HEK293 (cell line): ENCODE measurements around the gene ZNF799.

ENCODE experiments used
- BCL11A ChIP-seq: fragments of 450-650 bp; formaldehyde crosslinking; IDR thresholded peaks from 2 replicates; pipeline ENCODE4 v1.5.1; 2016; ENCODE audit warnings: low read depth, missing biosample characterization, missing genetic modification characterization
- HIC1 ChIP-seq: fragments of 450-650 bp; formaldehyde crosslinking; IDR thresholded peaks from 2 replicates; pipeline ENCODE4 v1.5.1; 2016; ENCODE audit warnings: missing biosample characterization, missing genetic modification characterization
- MEIS1 ChIP-seq: sonication (generic); formaldehyde crosslinking; IDR thresholded peaks from 2 replicates; pipeline ENCODE4 v1.8.1; 2022; ENCODE audit warnings: missing genetic modification reagents, mild to moderate bottlenecking, borderline replicate concordance
- ZFP3 ChIP-seq: fragments of 450-650 bp; formaldehyde crosslinking; IDR thresholded peaks from 2 replicates; pipeline ENCODE4 v1.5.1; 2016; ENCODE audit warnings: low read depth, missing biosample characterization, missing genetic modification characterization
- ZFP37 ChIP-seq: fragments of 450-650 bp; formaldehyde crosslinking; IDR thresholded peaks from 2 replicates; pipeline ENCODE4 v1.5.1; 2016; ENCODE audit warnings: missing biosample characterization, missing genetic modification characterization
- ZFP69B ChIP-seq: fragments of 450-650 bp; formaldehyde crosslinking; IDR thresholded peaks from 2 replicates; pipeline ENCODE4 v1.5.1; 2016; ENCODE audit warnings: missing biosample characterization, missing genetic modification characterization
- ZNF112 ChIP-seq: fragments of 450-650 bp; formaldehyde crosslinking; IDR thresholded peaks from 2 replicates; pipeline ENCODE4 v1.5.0; 2017; ENCODE audit warnings: missing biosample characterization, missing genetic modification characterization
- ZNF157 ChIP-seq: fragments of 450-650 bp; formaldehyde crosslinking; IDR thresholded peaks from 2 replicates; pipeline ENCODE4 v1.5.1; 2016; ENCODE audit warnings: missing biosample characterization, missing genetic modification characterization
- ZNF174 ChIP-seq: fragments of 450-650 bp; formaldehyde crosslinking; IDR thresholded peaks from 2 replicates; pipeline ENCODE4 v1.5.0; 2017; ENCODE audit warnings: missing biosample characterization, mild to moderate bottlenecking, missing genetic modification characterization
- ZNF202 ChIP-seq: fragments of 450-650 bp; formaldehyde crosslinking; IDR thresholded peaks from 2 replicates; pipeline ENCODE4 v1.5.1; 2016; ENCODE audit warnings: missing biosample characterization, missing genetic modification characterization, borderline replicate concordance
- ZNF221 ChIP-seq: fragments of 450-650 bp; formaldehyde crosslinking; IDR thresholded peaks from 2 replicates; pipeline ENCODE4 v1.5.1; 2017; ENCODE audit warnings: missing biosample characterization, missing genetic modification characterization, borderline replicate concordance
- ZNF398 ChIP-seq: fragments of 450-650 bp; formaldehyde crosslinking; IDR thresholded peaks from 2 replicates; pipeline ENCODE4 v1.5.1; 2017; ENCODE audit warnings: missing biosample characterization, missing genetic modification characterization
- ZNF510 ChIP-seq: fragments of 450-650 bp; formaldehyde crosslinking; IDR thresholded peaks from 2 replicates; pipeline ENCODE4 v1.5.1; 2018; ENCODE audit warnings: mild to moderate bottlenecking, missing genetic modification characterization, missing biosample characterization; ENCODE audit not compliant: insufficient replicate concordance
- ZNF529 ChIP-seq: fragments of 450-650 bp; formaldehyde crosslinking; IDR thresholded peaks from 2 replicates; pipeline ENCODE4 v1.5.1; 2017; ENCODE audit warnings: missing genetic modification characterization, missing biosample characterization; ENCODE audit not compliant: insufficient replicate concordance
- ZNF76 ChIP-seq: fragments of 450-650 bp; formaldehyde crosslinking; IDR thresholded peaks from 2 replicates; pipeline ENCODE4; 2016; ENCODE audit warnings: low read depth, missing biosample characterization, missing genetic modification characterization, borderline replicate concordance
- ZNF768 ChIP-seq: fragments of 450-650 bp; formaldehyde crosslinking; IDR thresholded peaks from 2 replicates; pipeline ENCODE4 v1.5.1; 2018; ENCODE audit warnings: missing biosample characterization, mild to moderate bottlenecking, missing genetic modification characterization
- ZNF792 ChIP-seq: fragments of 450-650 bp; formaldehyde crosslinking; IDR thresholded peaks from 2 replicates; pipeline ENCODE4 v1.5.1; 2016; ENCODE audit warnings: missing biosample characterization, missing genetic modification characterization
- ZNF837 ChIP-seq: fragments of 450-650 bp; formaldehyde crosslinking; IDR thresholded peaks from 2 replicates; pipeline ENCODE4 v1.5.1; 2016; ENCODE audit warnings: missing biosample characterization, missing genetic modification characterization
- ZNF843 ChIP-seq: fragments of 450-650 bp; formaldehyde crosslinking; IDR thresholded peaks from 2 replicates; pipeline ENCODE4 v1.5.1; 2016; ENCODE audit warnings: missing biosample characterization, missing genetic modification characterization
- ZSCAN16 ChIP-seq: fragments of 450-650 bp; formaldehyde crosslinking; IDR thresholded peaks from 2 replicates; pipeline ENCODE4 v1.5.1; 2016; ENCODE audit warnings: missing biosample characterization, missing genetic modification characterization
- ZSCAN23 ChIP-seq: fragments of 450-650 bp; formaldehyde crosslinking; IDR thresholded peaks from 2 replicates; pipeline ENCODE4 v1.5.1; 2016; ENCODE audit warnings: missing biosample characterization, missing genetic modification characterization
- TF ChIP-seq, protein P1 (sequence below): fragments of 450-650 bp; formaldehyde crosslinking; IDR thresholded peaks from 2 replicates; pipeline ENCODE4 v1.5.1; 2016; ENCODE audit warnings: missing biosample characterization, missing genetic modification characterization
- TF ChIP-seq, protein P2 (sequence below): fragments of 450-650 bp; formaldehyde crosslinking; IDR thresholded peaks from 2 replicates; pipeline ENCODE4 v1.5.1; 2016; ENCODE audit warnings: missing biosample characterization, missing genetic modification characterization, borderline replicate concordance
- TF ChIP-seq, protein P3 (sequence below): fragments of 450-650 bp; formaldehyde crosslinking; IDR thresholded peaks from 2 replicates; pipeline ENCODE4 v1.5.1; 2016; ENCODE audit warnings: missing biosample characterization, missing genetic modification characterization
- TF ChIP-seq, protein P4 (sequence below): fragments of 450-650 bp; formaldehyde crosslinking; IDR thresholded peaks from 2 replicates; pipeline ENCODE4 v1.5.1; 2016; ENCODE audit warnings: missing biosample characterization, missing genetic modification characterization

Gene ZNF799

DNA sequence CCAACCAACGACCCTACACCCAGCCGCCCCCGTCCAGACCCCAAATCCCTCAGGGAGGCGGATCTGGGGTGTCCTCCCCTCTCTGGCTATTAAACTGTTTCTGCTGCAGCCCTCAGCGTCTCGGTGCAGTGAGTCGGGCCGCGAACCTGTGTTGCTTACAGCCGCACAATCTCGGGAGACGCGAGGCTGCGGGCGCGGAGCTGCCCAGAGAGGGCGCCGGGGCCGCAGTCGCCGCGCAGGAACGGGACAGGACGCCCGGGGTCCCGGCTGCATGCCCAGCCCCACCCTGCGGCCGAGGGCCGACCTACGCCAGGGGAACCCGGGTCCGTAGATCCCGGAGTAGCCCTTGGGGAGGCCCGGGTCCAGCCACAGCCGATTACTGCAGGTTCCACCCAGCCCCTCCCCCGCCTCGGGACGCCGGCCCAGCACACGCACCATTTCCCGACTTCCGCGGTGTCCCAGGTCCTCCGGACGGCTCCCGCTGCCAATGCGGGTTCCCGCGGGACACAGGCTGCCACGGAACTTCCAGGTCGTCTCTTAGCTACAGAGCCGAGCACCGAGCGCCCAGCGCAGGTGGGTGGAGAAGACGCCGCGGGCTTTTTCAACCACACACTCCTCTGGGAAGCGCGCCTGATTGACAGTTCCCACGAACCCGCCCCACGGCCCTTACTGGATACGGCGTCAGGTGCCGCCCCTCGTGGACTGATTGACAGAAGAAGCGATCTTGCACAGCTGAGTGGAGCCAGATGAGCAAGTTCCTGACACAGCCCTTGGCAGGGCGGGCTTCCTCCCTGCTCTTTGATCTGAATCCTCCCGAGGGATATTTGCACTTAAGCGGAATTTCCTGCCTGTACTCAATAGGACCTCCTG lies at the start of gene ZNF799 (continued):
- TF ChIP-seq HIC1 (tag by site-specific recombination) (no peak; the same call in 1 of the 2 replicates), ZFP3 (no peak), ZNF843 (tag by site-specific recombination) (no peak), ZNF112 (tag by site-specific recombination) (no peak), BCL11A (tag by site-specific recombination) (no peak), ZNF768 (tag by site-specific recombination) (peak; percentile 53; the same call in 1 of the 2 replicates), ZNF510 (no peak), ZFP69B (0 out of 2 replicates have a peak, but pooled peaks have one; percentile 27), MEIS1 (CRISPR knock-in tag) (no peak), ZNF529 (tag by site-specific recombination) (no peak), ZNF174 (no peak), ZNF792 (tag by site-specific recombination) (no peak), ZFP37 (tag by site-specific recombination) (0 out of 2 replicates have a peak, but pooled peaks have one; percentile 43), ZNF837 (tag by site-specific recombination) (no peak), ZNF398 (tag by site-specific recombination) (peak; percentile 27; the same call in 1 of the 2 replicates), ZSCAN23 (tag by site-specific recombination) (no peak), ZNF221 (no peak), ZNF157 (tag by site-specific recombination) (no peak), ZNF76 (tag by site-specific recombination) (0 out of 2 replicates have a peak, but pooled peaks have one; percentile 1), ZSCAN16 (tag by site-specific recombination) (no peak), ZNF202 (no peak)
- TF ChIP-seq, protein P1, sequence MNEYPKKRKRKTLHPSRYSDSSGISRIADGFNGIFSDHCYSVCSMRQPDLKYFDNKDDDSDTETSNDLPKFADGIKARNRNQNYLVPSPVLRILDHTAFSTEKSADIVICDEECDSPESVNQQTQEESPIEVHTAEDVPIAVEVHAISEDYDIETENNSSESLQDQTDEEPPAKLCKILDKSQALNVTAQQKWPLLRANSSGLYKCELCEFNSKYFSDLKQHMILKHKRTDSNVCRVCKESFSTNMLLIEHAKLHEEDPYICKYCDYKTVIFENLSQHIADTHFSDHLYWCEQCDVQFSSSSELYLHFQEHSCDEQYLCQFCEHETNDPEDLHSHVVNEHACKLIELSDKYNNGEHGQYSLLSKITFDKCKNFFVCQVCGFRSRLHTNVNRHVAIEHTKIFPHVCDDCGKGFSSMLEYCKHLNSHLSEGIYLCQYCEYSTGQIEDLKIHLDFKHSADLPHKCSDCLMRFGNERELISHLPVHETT (tag by site-specific recombination), result no peak
- TF ChIP-seq, protein P2, sequence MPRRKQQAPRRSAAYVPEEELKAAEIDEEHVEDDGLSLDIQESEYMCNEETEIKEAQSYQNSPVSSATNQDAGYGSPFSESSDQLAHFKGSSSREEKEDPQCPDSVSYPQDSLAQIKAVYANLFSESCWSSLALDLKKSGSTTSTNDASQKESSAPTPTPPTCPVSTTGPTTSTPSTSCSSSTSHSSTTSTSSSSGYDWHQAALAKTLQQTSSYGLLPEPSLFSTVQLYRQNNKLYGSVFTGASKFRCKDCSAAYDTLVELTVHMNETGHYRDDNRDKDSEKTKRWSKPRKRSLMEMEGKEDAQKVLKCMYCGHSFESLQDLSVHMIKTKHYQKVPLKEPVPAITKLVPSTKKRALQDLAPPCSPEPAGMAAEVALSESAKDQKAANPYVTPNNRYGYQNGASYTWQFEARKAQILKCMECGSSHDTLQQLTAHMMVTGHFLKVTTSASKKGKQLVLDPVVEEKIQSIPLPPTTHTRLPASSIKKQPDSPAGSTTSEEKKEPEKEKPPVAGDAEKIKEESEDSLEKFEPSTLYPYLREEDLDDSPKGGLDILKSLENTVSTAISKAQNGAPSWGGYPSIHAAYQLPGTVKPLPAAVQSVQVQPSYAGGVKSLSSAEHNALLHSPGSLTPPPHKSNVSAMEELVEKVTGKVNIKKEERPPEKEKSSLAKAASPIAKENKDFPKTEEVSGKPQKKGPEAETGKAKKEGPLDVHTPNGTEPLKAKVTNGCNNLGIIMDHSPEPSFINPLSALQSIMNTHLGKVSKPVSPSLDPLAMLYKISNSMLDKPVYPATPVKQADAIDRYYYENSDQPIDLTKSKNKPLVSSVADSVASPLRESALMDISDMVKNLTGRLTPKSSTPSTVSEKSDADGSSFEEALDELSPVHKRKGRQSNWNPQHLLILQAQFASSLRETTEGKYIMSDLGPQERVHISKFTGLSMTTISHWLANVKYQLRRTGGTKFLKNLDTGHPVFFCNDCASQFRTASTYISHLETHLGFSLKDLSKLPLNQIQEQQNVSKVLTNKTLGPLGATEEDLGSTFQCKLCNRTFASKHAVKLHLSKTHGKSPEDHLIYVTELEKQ (tag by site-specific recombination), result peak; percentile 37; the same call in 1 of the 2 replicates
- TF ChIP-seq, protein P3, sequence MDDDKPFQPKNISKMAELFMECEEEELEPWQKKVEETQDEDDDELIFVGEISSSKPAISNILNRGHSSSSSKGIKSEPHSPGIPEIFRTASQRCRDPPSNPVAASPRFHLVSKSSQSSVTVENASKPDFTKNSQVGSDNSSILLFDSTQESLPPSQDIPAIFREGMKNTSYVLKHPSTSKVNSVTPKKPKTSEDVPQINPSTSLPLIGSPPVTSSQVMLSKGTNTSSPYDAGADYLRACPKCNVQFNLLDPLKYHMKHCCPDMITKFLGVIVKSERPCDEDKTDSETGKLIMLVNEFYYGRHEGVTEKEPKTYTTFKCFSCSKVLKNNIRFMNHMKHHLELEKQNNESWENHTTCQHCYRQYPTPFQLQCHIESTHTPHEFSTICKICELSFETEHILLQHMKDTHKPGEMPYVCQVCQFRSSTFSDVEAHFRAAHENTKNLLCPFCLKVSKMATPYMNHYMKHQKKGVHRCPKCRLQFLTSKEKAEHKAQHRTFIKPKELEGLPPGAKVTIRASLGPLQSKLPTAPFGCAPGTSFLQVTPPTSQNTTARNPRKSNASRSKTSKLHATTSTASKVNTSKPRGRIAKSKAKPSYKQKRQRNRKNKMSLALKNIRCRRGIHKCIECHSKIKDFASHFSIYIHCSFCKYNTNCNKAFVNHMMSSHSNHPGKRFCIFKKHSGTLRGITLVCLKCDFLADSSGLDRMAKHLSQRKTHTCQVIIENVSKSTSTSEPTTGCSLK, result no peak
- TF ChIP-seq, protein P4, sequence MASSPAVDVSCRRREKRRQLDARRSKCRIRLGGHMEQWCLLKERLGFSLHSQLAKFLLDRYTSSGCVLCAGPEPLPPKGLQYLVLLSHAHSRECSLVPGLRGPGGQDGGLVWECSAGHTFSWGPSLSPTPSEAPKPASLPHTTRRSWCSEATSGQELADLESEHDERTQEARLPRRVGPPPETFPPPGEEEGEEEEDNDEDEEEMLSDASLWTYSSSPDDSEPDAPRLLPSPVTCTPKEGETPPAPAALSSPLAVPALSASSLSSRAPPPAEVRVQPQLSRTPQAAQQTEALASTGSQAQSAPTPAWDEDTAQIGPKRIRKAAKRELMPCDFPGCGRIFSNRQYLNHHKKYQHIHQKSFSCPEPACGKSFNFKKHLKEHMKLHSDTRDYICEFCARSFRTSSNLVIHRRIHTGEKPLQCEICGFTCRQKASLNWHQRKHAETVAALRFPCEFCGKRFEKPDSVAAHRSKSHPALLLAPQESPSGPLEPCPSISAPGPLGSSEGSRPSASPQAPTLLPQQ, result 0 out of 2 replicates have a peak, but pooled peaks have one; percentile 11
